ENCODE measurements around the gene PLIN4.

PLIN4 gene

DNA sequence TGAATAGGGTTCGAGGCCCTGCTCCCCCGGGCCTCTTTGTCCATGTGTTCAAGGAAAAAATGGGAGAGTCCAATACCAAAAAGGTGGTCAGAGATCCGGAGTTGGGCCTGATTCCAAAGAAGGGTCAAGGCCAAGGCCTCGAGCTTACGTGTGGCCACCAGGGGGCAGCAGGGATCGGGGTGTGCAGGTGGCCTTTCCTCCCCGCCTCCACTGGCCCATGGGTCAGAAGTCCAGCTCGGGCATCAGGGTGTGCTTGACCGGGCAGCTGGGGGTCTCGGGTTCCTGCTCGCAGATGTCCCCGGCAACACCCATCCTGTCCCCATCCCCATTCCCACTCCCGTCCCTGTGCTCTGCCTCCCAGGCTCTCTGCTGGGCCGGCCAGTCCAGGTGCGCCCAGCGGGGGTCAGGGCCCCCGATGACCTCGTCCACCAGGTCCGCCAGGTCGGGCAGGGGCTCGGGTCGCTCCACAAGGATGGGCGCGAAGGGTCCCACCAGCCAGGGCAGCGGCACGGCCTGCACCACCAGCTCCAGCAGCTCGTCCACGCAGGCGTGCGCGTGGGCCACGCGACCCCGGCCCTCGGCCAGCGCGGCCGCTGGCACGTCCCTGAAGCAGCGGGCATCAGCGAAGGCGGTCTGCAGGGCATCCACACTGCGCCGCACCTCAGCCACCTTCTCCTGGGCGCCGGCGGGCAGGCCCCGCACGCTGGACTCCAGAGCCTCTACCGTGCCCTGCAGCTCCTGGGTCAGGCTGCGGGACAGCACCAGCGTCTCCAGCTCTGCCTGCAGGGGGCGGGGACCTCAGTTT is 5.2 kb upstream of the PLIN4 start:
- peak; percentile 23 for DNase-seq

DNA sequence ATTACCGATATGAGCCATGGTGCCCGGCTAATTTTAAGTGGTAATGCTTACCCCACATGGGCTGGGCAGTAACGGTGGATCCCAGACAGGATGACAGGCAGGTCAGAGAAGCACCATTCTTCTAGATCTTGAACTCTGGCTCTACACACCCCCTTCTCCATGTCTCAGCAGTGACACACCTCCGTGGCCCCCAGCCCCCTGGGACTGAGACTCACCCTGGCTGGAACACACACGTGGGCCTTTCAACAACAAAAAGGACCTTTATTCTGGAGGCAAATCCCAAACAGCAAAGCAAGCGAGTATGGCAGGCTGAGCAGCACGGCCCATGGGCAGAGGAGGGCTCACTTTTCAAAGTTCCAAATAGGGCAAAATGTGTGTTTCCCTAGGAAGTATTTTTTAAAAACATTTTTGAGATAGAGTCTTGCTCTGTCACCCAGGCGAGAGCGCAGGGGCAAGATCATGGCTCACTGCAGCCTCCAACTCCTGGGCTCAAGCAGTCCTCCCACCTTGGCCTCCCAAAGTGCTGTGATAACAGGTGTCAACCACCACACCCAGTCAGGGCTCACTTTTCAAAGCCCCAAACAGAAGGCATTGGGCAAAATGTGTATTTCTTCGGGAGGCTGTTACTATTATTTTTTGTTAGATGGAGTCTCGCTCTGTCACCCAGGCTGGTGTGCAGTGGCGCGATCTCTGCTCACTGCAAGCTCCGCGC is 4.2 kb upstream of the PLIN4 start:
- no peak for DNase-seq

- no peak for DNase-seq
These were observed 3.6 kb upstream of the PLIN4 start for GRCh38 chr19:4521888-4522242.

DNA sequence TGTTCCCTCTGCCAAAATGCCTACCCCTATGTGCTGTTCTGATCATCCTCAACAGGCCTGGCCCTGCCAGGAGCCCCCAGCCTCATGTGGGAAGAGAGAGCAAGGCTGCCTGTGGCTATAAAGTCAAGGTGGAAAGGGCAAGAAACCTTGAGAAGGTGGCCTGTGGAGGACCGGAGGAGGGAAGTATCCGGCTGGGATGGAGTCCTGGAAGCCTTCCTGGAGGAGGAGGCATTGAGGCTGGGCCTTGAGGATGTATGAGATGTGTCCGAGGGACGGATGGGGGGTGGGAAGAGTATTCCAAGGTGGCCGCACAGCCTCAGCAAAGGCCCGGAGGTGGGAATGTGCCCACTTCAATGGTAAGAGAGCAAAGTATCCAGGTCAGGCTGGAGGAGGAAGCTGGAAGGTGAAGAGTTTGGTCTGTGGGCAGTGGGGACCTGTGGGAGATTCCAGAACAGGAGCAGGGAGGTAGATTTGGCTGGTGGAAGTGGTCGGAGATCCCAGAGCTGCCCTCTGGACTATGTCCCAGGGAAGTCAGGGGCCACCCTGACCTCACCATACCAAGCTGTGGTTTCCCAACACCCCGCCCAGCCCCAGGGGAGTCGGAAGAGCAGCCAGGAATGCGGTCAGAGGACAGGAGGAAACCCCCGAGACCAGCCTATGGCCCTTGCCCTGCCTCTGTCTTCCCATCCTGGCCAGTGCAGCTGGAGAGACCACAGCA is 3.0 kb upstream of the PLIN4 start:
- no peak for DNase-seq

GRCh38 chr19:4519521-4520277 is 1.4 kb upstream of the PLIN4 start:
- DNase-seq: no peak

GRCh38 chr19:4519172-4519496 is 848 bp upstream of the PLIN4 start:
- DNase-seq: no peak

GRCh38 chr19:4517451-4518057 is 732 bp downstream of the PLIN4 start:
- no peak for DNase-seq

GRCh38 chr19:4516939-4517300 is 1.4 kb downstream of the PLIN4 start:
- no peak for DNase-seq

DNA sequence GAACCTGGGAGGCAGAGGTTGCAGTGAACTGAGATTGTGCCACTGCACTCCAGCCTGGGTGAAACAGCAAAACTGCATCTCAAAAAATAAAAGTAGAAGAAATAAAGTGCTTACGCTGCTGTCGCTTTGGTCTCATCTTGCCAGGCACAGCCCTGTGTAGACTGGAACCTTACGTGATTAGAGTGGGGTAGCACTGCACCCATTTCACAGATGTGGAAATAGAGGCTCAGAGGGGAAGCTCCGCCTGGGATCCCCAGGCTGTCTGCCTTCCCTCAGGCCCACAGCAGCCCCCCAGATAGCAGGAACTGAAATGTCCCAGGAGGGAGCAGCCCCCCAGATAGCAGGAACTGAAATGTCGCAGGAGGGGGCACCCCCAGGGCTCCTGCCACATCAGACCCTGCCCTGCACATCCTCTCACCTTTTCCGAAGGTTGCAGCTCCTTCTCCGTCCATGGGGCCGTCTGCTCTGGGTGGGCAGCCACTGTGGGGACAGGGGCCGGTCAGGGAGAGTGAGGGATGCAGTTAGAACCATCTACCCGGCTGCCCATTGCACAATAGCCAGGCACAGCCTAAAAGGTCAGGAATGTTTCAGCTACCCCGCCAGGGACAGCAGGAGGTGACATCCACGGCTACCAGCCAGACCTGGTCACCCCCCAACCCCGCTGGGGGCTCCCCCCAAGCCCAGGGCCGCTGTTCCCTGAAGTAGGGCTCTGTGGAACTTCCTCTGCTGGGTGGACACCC is 1.9 kb downstream of the PLIN4 start:
- no peak for DNase-seq

DNA sequence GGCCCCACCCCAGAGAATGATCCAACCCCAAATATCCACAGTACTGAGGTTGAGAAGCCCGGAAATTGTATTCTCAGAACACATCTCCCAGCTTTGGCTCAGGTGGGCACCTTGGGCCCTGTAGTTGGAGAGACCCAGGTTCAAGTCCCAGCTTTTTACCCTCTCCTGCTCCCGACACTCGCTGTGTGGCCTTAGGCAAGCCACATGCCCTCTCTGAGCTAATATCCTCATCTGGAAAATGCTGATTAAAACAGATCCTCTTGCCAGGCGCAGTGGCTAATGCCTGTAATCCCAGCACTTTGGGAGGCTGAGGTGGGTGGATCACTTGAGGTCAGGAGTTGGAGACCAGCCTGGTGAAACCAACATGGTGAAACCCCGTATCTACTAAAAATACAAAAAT is 2.6 kb downstream of the PLIN4 start:
- DNase-seq: no peak

- no peak for DNase-seq
These were observed 5.0 kb downstream of the PLIN4 start for GRCh38 chr19:4513248-4513647.

GRCh38 chr19:4512070-4512469 is 6.2 kb downstream of the PLIN4 start:
- no peak for DNase-seq

GRCh38 chr19:4511300-4512054 is 6.8 kb downstream of the PLIN4 start:
- DNase-seq: no peak

- DNase-seq: no peak
These were observed 7.6 kb downstream of the PLIN4 start for GRCh38 chr19:4510435-4511255.

- DNase-seq: no peak
These were observed 9.6 kb downstream of the PLIN4 start for GRCh38 chr19:4508698-4509097.

- no peak for DNase-seq
These were observed 10.5 kb downstream of the PLIN4 start for GRCh38 chr19:4507804-4508203.

- no peak for DNase-seq
These were observed 11.2 kb downstream of the PLIN4 start for GRCh38 chr19:4507150-4507452.

GRCh38 chr19:4506449-4507149 is 11.7 kb downstream of the PLIN4 start:
- DNase-seq: no peak

- no peak for DNase-seq
These were observed 12.5 kb downstream of the PLIN4 start for GRCh38 chr19:4505570-4506448.

Measured in activated T-cell treated with anti-CD3 and anti-CD28 coated beads, Interleukin-2, amount 50 U/mL, for 1 hour (primary cell).